Left cardiac atrium (tissue), 4 donors: ENCODE results near the gene CAMKK2. TPM values are rescaled to one million over a fixed set of nuclear protein-coding genes. Genes with fewer than 3 reads are reported as not detected.
A peak's percentile ranks its signal among the peaks of the same experiment; 100 is the strongest.
"Not testable (repeated sequence)": the region's sequence is repeated elsewhere in the genome, so short reads cannot be mapped to it uniquely, and the experiment has no call there.

ENCODE experiments used
- ATAC-seq, 2 donors: fragments of 200-7000 bp; cut with Tn5 transposase; one replicate each; pipeline ENCODE4 v1.9.1; 2020; ENCODE audit warnings: mild to moderate bottlenecking in 2 of 2, moderate library complexity in 2 of 2
- DNase-seq: peaks from one replicate; pipeline ENCODE4 v3.0.0-alpha.2; 2020
- intact Hi-C, 2 donors: fragments of 100-400 bp; cut with DNase I; formaldehyde crosslinking; loops; one replicate each; pipeline versions ENCODE4 v1.14.1 to v1.15.1; 2022 to 2023
- total RNA-seq, 2 donors: library from RNA; stranded (reverse); fragmentation: NEBNext Ultra II Directional; extraction: Animal tissue kit (Norgen Biotek cat#: 25700); gene quantifications; one replicate each; pipeline ENCODE4 v1.2.1, GENCODE V29; 2021
- donor health status: DM: no; HTN: yes; CAD: no.
- donor health status: DM: no; HTN: yes; CAD: no; lungs with severe emphysema.
- donor health status: DM: yes; HTN: yes; CAD: no.
- donor health status: Dilated cardiomyopathy.

Gene CAMKK2
- total RNA-seq, 2 donors from 2014 or later = 22.0 to 23.1 TPM

DNA sequence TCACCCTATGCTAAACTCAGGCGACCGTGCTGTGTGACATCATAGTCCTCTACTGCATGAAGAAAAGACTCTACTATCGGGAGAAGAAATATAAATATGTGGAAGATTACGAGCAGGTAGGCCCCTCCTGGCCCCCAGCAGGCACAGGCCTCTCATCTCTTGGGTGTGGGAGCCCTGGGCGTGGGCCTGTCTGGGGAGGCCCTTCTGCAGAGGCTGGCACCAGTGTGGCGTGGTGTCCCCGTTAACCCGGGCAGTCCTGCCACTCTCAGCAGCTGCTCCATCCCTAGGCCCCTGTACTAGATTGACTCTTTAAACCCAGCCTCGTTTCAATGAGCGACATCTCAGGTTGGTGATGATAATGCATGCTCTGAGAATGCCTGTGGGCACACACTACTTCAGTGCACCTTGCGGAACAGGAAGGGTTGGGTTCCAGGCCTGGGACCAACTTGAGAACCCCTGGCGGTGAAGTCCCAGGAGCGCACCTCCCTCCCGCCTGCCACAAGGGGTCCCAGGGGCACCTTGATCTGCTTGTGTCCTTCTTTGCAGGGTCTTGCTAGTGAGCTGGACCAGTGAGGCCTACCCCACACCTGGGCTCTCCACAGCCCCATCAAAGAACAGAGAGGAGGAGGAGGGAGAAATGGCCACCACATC lies 63.4 kb downstream of the CAMKK2 start:
- DNase-seq (no peak), ATAC-seq (no peak)
- intact Hi-C loops = no loop called here

DNA sequence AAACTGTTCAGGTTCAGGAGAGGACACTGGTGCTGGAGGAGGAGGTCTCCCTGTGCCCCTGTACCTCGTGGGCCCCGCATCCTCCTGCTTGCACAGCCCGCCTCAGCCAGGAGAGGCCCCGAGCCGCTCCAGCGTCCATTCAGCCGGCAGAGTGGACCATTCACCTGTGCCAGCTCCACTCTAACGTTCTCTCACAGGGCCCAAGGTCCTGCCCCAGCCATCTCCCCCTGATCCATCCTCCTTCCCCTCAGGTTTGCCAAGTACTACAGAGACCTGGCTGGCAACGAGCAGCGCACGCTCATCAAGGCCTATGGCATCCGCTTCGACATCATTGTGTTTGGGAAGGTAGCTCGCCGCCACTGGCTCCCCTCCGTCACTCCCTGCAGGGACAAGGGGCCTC lies 64.3 kb downstream of the CAMKK2 start:
- DNase-seq = no peak
- no peak for ATAC-seq
- intact Hi-C loops = no loop called here

GRCh38 chr12:121230538-121230907 lies 66.0 kb downstream of the CAMKK2 start:
- intact Hi-C loops = no loop called here
- ATAC-seq (no peak), DNase-seq (no peak)

DNA sequence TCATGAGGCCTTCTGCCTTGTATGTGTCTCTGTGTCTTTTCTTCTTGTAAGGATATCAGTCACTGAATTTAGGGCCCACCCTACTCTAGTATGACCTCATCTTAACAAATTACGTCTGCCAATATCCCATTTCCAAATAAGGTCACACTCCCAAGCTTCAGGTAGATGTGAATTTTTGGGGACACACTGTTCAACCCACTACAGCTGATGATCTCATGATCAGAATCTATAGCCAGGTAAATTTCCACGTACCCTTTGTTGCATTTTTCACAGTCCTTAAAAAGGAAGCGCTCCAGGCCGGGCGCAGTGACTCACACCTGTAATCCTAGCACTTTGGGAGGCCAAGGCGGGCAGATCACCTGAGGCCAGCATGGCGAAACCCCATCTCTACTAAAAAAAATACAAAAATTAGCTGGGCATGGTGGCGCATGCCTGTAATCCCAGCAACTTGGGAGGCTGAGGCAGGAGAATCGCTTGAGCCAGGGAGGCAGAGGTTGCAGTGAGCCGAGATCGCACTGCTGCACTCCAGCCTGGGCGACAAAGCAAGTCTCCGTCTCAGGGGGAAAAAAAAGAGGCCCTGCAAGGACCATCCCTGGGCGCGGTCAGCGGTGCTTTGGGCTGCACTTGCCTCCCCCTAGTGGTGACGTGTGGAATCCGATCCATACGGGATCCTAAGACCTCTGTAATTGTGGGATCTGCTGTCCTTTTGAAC lies 66.5 kb downstream of the CAMKK2 start:
- ATAC-seq (peak; percentile 83 to 86), DNase-seq (peak; percentile 82)
- intact Hi-C loops = not testable (repeated sequence)

GRCh38 chr12:121228919-121229665 lies 67.4 kb downstream of the CAMKK2 start:
- ATAC-seq (no peak), DNase-seq (no peak)
- intact Hi-C loops = no loop called here

DNA sequence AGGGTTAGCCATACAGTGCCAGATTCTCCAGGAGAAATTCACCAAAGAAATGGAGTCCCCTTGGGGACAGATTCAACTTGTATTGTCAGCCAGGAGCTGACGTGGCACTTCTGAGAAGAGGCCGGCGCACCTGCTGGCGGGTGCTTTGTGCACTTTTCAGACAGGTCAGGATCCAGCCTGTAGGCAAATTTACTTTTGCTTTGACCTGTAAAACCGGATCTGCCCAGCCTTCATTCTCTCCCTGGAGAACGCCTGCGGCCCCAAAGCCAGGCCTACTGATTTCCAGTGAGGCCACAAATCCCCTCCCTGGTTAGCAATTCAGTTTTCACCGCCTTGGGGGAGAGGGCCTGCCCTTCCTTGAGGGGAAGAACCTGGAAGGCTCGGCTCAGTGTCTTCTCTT lies 69.2 kb downstream of the CAMKK2 start:
- intact Hi-C loops = no loop called here
- no peak for ATAC-seq

GRCh38 chr12:121226871-121227270 lies 69.6 kb downstream of the CAMKK2 start:
- intact Hi-C loops, ATAC-seq, DNase-seq: not testable (repeated sequence)

More for the DNA sequence above, 69.2 kb downstream of the CAMKK2 start:
- no peak for DNase-seq

DNA sequence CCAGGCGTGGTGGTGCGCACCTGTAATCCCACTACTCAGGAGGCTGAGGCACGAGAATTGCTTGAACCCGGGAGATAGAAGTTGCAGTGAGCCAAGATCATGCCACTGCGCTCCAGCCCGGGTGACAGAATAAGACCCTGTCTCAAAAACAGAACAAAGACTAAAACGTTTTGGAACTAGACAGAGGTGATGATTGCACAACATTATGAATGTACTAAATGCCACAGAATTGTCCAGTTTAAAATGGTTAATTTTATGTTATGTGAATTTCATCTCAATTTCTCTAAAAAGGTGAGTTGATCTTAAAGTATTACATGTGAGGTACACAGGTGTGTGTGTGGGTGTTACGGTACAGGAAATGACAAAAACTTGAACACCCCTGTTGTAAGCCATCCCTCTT lies 70.1 kb downstream of the CAMKK2 start:
- DNase-seq (no peak), ATAC-seq (no peak)
- intact Hi-C loops = no loop called here

DNA sequence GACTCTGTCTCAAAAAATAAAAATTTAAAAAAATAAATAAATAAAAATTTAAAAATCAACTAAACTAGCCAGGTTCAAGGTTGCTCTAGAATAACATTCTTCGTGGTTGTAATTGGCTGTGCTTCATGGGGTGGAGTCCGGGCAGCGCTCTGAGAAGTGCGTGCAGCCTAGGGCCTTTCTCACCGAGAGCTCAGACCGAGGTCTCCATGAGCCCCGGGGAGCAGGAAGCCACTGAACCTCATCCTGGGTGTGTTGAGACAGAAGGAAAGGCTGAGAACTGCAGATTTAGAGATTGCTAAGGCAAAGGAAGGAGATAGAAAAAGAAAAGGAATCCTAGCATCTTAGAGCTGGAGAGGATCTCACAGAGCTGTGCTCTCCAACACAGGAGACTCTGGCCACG lies 71.9 kb downstream of the CAMKK2 start:
- DNase-seq = no peak
- intact Hi-C loops = no loop called here
- ATAC-seq = no peak

DNA sequence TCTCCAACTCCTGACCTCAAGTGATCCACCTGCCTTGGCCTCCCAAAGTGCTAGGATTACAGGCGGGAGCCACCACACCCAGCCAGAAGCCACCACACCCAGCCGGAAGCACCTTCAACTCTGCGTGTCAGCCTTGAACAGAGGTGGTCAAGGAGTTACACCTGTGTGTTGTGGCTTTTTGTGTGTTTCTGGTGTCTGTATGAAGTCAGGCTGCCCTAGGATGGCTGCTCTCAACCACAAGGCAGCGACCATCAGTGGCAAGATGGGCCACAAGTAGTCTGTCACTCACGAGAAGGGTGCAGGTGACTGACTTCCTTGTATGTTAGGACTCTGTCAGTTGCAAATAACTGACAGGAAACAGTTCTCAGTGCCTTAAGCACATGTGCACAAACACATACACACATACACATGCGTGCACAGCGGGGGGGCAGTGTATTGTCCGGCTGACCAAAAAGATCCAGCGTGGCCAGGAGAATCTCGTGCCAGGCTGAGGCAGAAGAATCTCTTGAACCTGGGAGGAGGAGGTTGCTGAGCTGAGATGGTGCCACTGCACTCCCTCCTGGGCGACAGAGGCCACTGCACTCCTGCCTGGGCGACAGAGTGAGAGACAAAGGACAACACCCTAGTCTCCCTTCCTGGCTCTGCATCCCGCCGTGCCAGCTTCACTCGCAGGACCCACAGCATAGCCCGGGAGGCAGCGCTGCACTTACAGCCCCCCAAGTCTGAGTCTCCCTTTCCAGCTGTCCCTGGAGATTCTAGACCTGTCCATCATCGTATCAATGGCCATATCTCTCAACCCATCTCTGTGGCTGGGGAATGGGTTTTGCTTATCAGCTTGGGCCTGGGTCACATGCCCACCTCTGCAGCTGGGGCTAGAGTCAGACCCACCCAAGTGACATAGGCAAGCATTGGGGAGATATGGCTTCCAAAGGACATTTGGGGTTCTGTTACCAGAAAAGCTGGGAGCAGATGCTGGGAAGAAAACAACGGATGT lies 72.9 kb downstream of the CAMKK2 start:
- DNase-seq = no peak
- intact Hi-C loops = no loop called here
- ATAC-seq = no peak

- intact Hi-C loops = no loop called here
- ATAC-seq = no peak
Observed at GRCh38 chr12:121222847-121223246, 73.7 kb downstream of the CAMKK2 start.

DNA sequence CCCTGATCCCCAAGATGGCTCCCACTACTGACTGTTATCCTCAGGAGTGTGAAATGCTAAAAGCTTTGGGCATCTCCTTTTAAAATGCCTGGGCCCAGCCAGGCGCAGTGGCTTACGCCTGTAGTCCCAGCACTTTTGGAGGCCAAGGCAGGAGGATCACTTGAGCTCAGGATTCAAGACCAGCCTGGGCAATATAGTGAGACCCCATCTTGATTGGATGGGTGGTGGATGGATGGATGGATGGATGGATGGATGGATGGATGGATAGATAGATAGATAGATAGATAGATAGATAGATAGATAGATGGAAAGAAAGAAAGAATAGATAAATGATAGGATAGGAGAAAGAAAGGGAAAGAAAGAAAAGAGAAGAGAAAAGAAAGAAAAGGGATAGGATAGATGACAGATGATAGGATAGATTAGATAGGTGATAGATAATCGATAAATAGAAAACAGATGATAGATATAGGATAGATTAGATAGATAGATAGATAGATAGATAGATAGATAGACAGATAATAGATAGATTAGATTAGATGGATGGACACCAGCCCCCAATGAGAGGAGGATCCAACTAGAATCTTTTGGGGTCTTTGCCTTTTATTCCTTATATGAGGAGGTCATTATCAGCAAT lies 77.0 kb downstream of the CAMKK2 start:
- no peak for DNase-seq
- ATAC-seq = no peak
- intact Hi-C loops = no loop called here

More at GRCh38 chr12:121222847-121223246, 73.7 kb downstream of the CAMKK2 start:
- no peak for DNase-seq

GRCh38 chr12:121218588-121219352 lies 77.7 kb downstream of the CAMKK2 start:
- intact Hi-C loops = no loop called here
- no peak for DNase-seq
- ATAC-seq = no peak

- DNase-seq (no peak), ATAC-seq (no peak)
- intact Hi-C loops = no loop called here
Observed at GRCh38 chr12:121217761-121218160, 78.7 kb downstream of the CAMKK2 start.

GRCh38 chr12:121217063-121217462 lies 79.4 kb downstream of the CAMKK2 start:
- intact Hi-C loops = no loop called here
- no peak for DNase-seq
- no peak for ATAC-seq

- ATAC-seq (no peak), DNase-seq (no peak)
- intact Hi-C loops = no loop called here
Observed at GRCh38 chr12:121216102-121216501, 80.4 kb downstream of the CAMKK2 start.

DNA sequence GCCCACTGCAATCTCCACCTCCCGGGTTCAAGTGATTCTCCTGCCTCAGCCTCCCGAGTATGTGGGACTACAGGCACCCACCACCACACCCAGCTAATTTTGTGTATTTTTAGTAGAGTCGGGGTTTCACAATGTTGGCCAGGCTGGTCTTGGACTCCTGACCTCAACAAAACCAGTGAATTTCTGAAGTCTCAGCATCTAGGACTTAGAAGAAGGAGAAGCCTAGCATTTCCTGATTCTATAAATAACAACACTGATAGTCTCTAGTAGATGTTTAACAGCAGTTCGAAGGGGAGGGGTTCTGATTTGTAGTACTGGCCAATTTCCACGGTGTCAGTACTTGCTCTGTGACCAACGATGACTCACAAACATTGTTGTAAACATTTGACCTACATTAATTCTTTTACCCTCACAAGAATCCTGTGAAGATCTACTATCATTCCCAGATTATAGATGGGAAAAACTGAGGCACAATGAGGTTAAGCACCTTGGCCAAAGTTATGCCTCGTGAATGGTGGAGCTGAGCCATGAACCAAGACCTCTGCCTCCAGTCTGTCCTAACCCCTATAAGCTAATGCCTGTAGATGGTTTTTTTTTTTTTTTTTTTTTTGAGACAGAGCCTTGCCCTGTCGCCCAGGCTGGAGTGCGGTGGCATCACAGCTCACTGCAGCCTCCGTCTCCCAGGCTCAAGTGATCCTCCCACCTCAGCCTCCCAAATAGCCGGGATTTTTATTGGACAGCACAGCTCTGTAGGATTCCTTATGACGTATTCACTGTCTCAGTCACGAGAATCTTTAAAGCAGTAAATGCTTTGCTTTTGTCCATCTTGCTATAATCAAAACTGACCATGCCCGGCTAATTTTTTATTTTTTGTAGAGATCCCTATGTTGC lies 81.4 kb downstream of the CAMKK2 start:
- DNase-seq (no peak), ATAC-seq (peak in 1 of 2 donors; percentile 61)
- intact Hi-C loops = no loop called here
